GM12878 (cell line): Measurements from ENCODE around the gene CSRP3. TPM values are rescaled to one million over a fixed set of nuclear protein-coding genes. Genes with fewer than 3 reads are reported as not detected.

Experiments used
- ATAC-seq: fragments of 200-7000 bp; cut with Tn5 transposase; 3 replicates; pipeline ENCODE4 v1.9.1; 2020; ENCODE audit warnings: mild to moderate bottlenecking, moderate library complexity
- BruUV-seq: library from RNA; stranded (reverse); fragments of 400-500 nt; replicated peaks from 2 replicates; lab custom pipeline; 2021; lab: Mats Ljungman, UMichigan
- CTCF ChIA-PET: fragments of 300-600 bp; sonication (Branson Sonifier 250); formaldehyde crosslinking; extraction: SDS; loops from one replicate; lab custom pipeline; 2021; ENCODE audit warnings: inconsistent platforms; lab: Yijun Ruan, JAX
- POLR2A ChIA-PET: fragments of 350-600 bp; formaldehyde crosslinking; extraction: SDS; loops from one replicate; lab custom pipeline; 2021; ENCODE audit warnings: inconsistent platforms; lab: Charles Lee
- RAD21 ChIA-PET: fragments of 300-600 bp; sonication (Branson Sonifier 250); formaldehyde crosslinking; loops from one replicate; lab custom pipeline; 2023; ENCODE audit warnings: antibody characterized with exemption; ENCODE audit not compliant: unreplicated experiment; lab: Charles Lee
- SMC1A ChIA-PET: fragments of 300-600 bp; sonication (Branson Sonifier 250); formaldehyde crosslinking; loops from one replicate; lab custom pipeline; 2023; ENCODE audit not compliant: unreplicated experiment, uncharacterized antibody; lab: Charles Lee
- DNase-seq: peaks from one replicate; pipeline ENCODE4 v3.0.0-alpha.2; 2011; ENCODE audit warnings: low read depth, low spot score
- FAIRE-seq: peaks from 3 replicates; lab custom pipeline; 2011; peaks lifted over from hg19 to GRCh38; lab: Jason Lieb, UNC
- H2AFZ ChIP-seq: 2 replicates; pipeline ENCODE4 v1.6.0; 2011; ENCODE audit warnings: low read depth, low read length, control low read depth; ENCODE audit not compliant: control insufficient read depth
- H3K27ac ChIP-seq: 2 replicates; pipeline ENCODE4 v1.5.1; 2011; ENCODE audit warnings: control low read depth; ENCODE audit not compliant: control insufficient read depth, insufficient read depth
- H3K27me3 ChIP-seq, 2 experiments: replicated peaks in 1 of 2; 2 replicates each; pipeline versions ENCODE4 v1.6.0 to v1.6.1; 2011; ENCODE audit warnings: low read length in 1 of 2; ENCODE audit not compliant: control insufficient read depth in 2 of 2, insufficient read depth in 2 of 2
- H3K36me3 ChIP-seq, 2 experiments: 2 replicates each; pipeline ENCODE4 v1.5.1; 2011; ENCODE audit warnings: low read length in 1 of 2; ENCODE audit not compliant: control insufficient read depth in 2 of 2, insufficient read depth in 2 of 2
- H3K4me1 ChIP-seq: 2 replicates; pipeline ENCODE4 v1.6.1; 2011; ENCODE audit warnings: mild to moderate bottlenecking, low read length, moderate library complexity, mixed read lengths; ENCODE audit not compliant: control insufficient read depth, insufficient read depth
- H3K4me2 ChIP-seq: 2 replicates; pipeline ENCODE4 v1.6.0; 2011; ENCODE audit warnings: control low read depth; ENCODE audit not compliant: control insufficient read depth, insufficient read depth
- H3K4me3 ChIP-seq: fragments of 200-600 bp; sonication (generic); 2 replicates; pipeline ENCODE4 v1.5.1; 2016
- H3K79me2 ChIP-seq: 2 replicates; pipeline ENCODE4 v1.6.0; 2011; ENCODE audit warnings: low read length; ENCODE audit not compliant: control insufficient read depth, insufficient read depth
- H3K9ac ChIP-seq: 2 replicates; pipeline ENCODE4 v1.8.0; 2011; ENCODE audit warnings: low read length, control low read depth, mixed read lengths; ENCODE audit not compliant: control insufficient read depth, insufficient read depth
- H3K9me3 ChIP-seq: replicated peaks from 3 replicates; pipeline ENCODE4 v1.5.1; 2011; ENCODE audit warnings: mild to moderate bottlenecking, low read length; ENCODE audit not compliant: control insufficient read depth, insufficient read depth
- H4K20me1 ChIP-seq: 2 replicates; pipeline ENCODE4 v1.6.0; 2011; ENCODE audit not compliant: control insufficient read depth, insufficient read depth
- ATF3 ChIP-seq: IDR thresholded peaks from 2 replicates; pipeline ENCODE4 v1.6.1; 2011; ENCODE audit warnings: low read depth, mild to moderate bottlenecking, low read length, moderate library complexity, borderline replicate concordance; ENCODE audit errors: extremely low read depth
- HCFC1 ChIP-seq: fragments of 150-350 bp; IDR thresholded peaks from 2 replicates; pipeline ENCODE4 v1.6.1; 2014; ENCODE audit warnings: low read length
- HDAC6 ChIP-seq: fragments of 200-600 bp; sonication (generic); IDR thresholded peaks from one replicate; pipeline ENCODE4 v1.8.0; 2017; ENCODE audit warnings: antibody characterized with exemption; ENCODE audit not compliant: unreplicated experiment
- IKZF2 ChIP-seq, 2 experiments: fragments of 450-650 bp; IDR thresholded peaks; 2 replicates each; pipeline ENCODE4 v1.6.1; 2017; ENCODE audit warnings: mild to moderate bottlenecking in 2 of 2, moderate library complexity in 2 of 2
- JUNB ChIP-seq: IDR thresholded peaks from 2 replicates; pipeline ENCODE4 v1.6.1; 2016; ENCODE audit warnings: antibody characterized with exemption, mild to moderate bottlenecking
- JUND ChIP-seq: IDR thresholded peaks from 2 replicates; pipeline ENCODE4 v1.6.1; 2012; ENCODE audit warnings: low read depth, mild to moderate bottlenecking, low read length, improper control_type of control experiment, moderate library complexity
- KDM1A ChIP-seq: fragments of 200-600 bp; sonication (generic); IDR thresholded peaks from 2 replicates; pipeline ENCODE4 v1.6.1; 2016; ENCODE audit warnings: borderline replicate concordance
- MEF2A ChIP-seq: IDR thresholded peaks from 2 replicates; pipeline ENCODE4 v1.6.1; 2011; ENCODE audit warnings: low read depth, mild to moderate bottlenecking, low read length, moderate library complexity; ENCODE audit not compliant: insufficient read depth
- MYC ChIP-seq: IDR thresholded peaks from 2 replicates; pipeline ENCODE4 v1.6.1; 2011; ENCODE audit warnings: mild to moderate bottlenecking, low read length, moderate library complexity, inconsistent platforms; ENCODE audit not compliant: insufficient read depth, insufficient replicate concordance, insufficient read length, severe bottlenecking
- NFIC ChIP-seq: IDR thresholded peaks from 2 replicates; pipeline ENCODE4 v1.6.1; 2012; ENCODE audit warnings: low read depth, mild to moderate bottlenecking, inconsistent platforms, low read length, moderate library complexity
- POLR2AphosphoS5 ChIP-seq: IDR thresholded peaks from 2 replicates; pipeline ENCODE4 v1.6.1; 2011; ENCODE audit warnings: mild to moderate bottlenecking, low read length, inconsistent platforms
- SIX5 ChIP-seq: IDR thresholded peaks from 2 replicates; pipeline ENCODE4 v1.6.1; 2011; ENCODE audit warnings: mild to moderate bottlenecking, low read depth, low read length, moderate library complexity; ENCODE audit not compliant: severe bottlenecking
- SMC3 ChIP-seq: IDR thresholded peaks from 2 replicates; pipeline ENCODE4 v1.6.1; 2011; ENCODE audit warnings: low read length, improper control_type of control experiment, borderline replicate concordance
- SRF ChIP-seq, 2 experiments: IDR thresholded peaks; 2 replicates each; pipeline ENCODE4 v1.6.1; 2011; ENCODE audit warnings: low read depth in 2 of 2, low read length in 2 of 2, mild to moderate bottlenecking in 1 of 2, moderate library complexity in 1 of 2
- SUPT20H ChIP-seq: IDR thresholded peaks from 2 replicates; pipeline ENCODE4 v1.6.1; 2011; ENCODE audit warnings: low read depth, mild to moderate bottlenecking, low read length, moderate library complexity, borderline replicate concordance; ENCODE audit not compliant: control insufficient read depth
- ZNF207 ChIP-seq: fragments of 450-650 bp; IDR thresholded peaks from 2 replicates; pipeline ENCODE4 v1.6.1; 2014; ENCODE audit warnings: antibody characterized with exemption, mild to moderate bottlenecking, borderline replicate concordance
- ZNF24 ChIP-seq: fragments of 450-650 bp; IDR thresholded peaks from 2 replicates; pipeline ENCODE4 v1.6.1; 2017; ENCODE audit warnings: antibody characterized with exemption, mild to moderate bottlenecking
- WGBS: methylation state at CpG from one replicate; pipeline ENCODE4 v1.1.6; 2016; ENCODE audit warnings: low lambda C conversion rate; ENCODE audit not compliant: insufficient replicate concordance, insufficient coverage; ENCODE audit errors: missing lambda C conversion rate; 5-methylcytosine and 5-hydroxymethylcytosine counted together
- in situ Hi-C: fragments of 300-500 bp; cut with MboI; formaldehyde crosslinking; loops from 9 replicates; pipeline ENCODE4 v1.14.3; 2018; ENCODE audit warnings: mixed read lengths
- intact Hi-C: fragments of 100-400 bp; cut with micrococcal nuclease; formaldehyde crosslinking; loops from one replicate; pipeline ENCODE4 v1.14.2; 2022; ENCODE audit not compliant: unreplicated experiment
- polyA plus RNA-seq, 11 experiments: library from polyadenylated mRNA; depleted of rRNA in 4 of 11; unstranded in 6 of 11; stranded (reverse) in 5 of 11; fragments of >200 nt; fragmentation: Nextera tagmentation in 4 of 11; fragmentation: Illumina TruSeq in 1 of 11; extraction: Ambion mirVana in 4 of 11; extraction: Trizol in 1 of 11; gene quantifications; 1 replicate in 1 of 11; 2 replicates in 10 of 11; pipeline versions ENCODE4 v1.2.1 to v1.2.3, GENCODE V29; 2011 to 2016; ENCODE audit warnings: inconsistent platforms in 2 of 11, missing spikeins in 2 of 11, low read depth in 1 of 11
- total RNA-seq, 4 experiments: library from RNA; depleted of rRNA in 3 of 4; stranded (reverse); fragments of >200 nt in 3 of 4; fragmentation: Illumina TruSeq in 1 of 4; extraction: Trizol in 1 of 4; gene quantifications; 2 replicates each; pipeline versions ENCODE4 v1.2.1 to v1.2.3, GENCODE V29; 2013 to 2021
- TF ChIP-seq, protein P1 (sequence below): fragments of 450-650 bp; formaldehyde crosslinking; IDR thresholded peaks from 2 replicates; pipeline ENCODE4 v1.5.0; 2022; ENCODE audit warnings: mild to moderate bottlenecking, missing genetic modification characterization

Gene CSRP3
- total and polyA plus RNA-seq, 10 of the 15 experiments (the other 5 are each of a cell fraction or from before 2014, with no cell fraction given) = not detected

GRCh38 chr11:19208959-19209546 is 7.3 kb upstream of the CSRP3 start:
- Histone ChIP-seq H3K27me3 (no peaks in the 10 kb centered on the region; a peak in 2 of 4 replicates), H2AFZ (no peak overlapping the region), H3K27ac (no peak overlapping the region), H3K4me3 (no peak overlapping the region), H3K4me1 (no peaks in the 10 kb centered on the region), H3K4me2 (no peak overlapping the region), H3K79me2 (no peaks in the 10 kb centered on the region), H3K36me3 (no peaks in the 10 kb centered on the region), H3K9ac (no peak overlapping the region), H3K9me3 (no peaks in the 10 kb centered on the region), H4K20me1 (no peaks in the 10 kb centered on the region)
- intact Hi-C loops = no loop called here
- no TSS peak for BruUV-seq
- POLR2A ChIA-PET = no interaction called here
- DNase-seq (no peak), FAIRE-seq (no peak), ATAC-seq (no peak)
- in situ Hi-C loops = no loop called here
- SMC1A ChIA-PET = no interaction called here
- CTCF ChIA-PET = interaction anchor here (0.7 to 1.4 kb wide), 2 partner anchors 16 to 138 kb away, joined by 3 read pairs; no protein-coding TSS in a partner anchor
- TF ChIP-seq JUNB (no peak), MYC (no peak), SIX5 (no peak), IKZF2 (IDR thresholded peaks at IDR 0.05) (no peak), KDM1A (no peak), NFIC (no peak), HCFC1 (no peak), SUPT20H (no peak), POLR2AphosphoS5 (no peak), ZNF207 (no peak), HDAC6 (no peak), MEF2A (no peak), SMC3 (no peak), JUND (no peak), ZNF24 (no peak), SRF (IDR thresholded peaks at IDR 0.05; ENCODE audit: low read depth in 2 of 2, low read length in 2 of 2) (no peak), ATF3 (no peak)
- TF ChIP-seq, protein P1, sequence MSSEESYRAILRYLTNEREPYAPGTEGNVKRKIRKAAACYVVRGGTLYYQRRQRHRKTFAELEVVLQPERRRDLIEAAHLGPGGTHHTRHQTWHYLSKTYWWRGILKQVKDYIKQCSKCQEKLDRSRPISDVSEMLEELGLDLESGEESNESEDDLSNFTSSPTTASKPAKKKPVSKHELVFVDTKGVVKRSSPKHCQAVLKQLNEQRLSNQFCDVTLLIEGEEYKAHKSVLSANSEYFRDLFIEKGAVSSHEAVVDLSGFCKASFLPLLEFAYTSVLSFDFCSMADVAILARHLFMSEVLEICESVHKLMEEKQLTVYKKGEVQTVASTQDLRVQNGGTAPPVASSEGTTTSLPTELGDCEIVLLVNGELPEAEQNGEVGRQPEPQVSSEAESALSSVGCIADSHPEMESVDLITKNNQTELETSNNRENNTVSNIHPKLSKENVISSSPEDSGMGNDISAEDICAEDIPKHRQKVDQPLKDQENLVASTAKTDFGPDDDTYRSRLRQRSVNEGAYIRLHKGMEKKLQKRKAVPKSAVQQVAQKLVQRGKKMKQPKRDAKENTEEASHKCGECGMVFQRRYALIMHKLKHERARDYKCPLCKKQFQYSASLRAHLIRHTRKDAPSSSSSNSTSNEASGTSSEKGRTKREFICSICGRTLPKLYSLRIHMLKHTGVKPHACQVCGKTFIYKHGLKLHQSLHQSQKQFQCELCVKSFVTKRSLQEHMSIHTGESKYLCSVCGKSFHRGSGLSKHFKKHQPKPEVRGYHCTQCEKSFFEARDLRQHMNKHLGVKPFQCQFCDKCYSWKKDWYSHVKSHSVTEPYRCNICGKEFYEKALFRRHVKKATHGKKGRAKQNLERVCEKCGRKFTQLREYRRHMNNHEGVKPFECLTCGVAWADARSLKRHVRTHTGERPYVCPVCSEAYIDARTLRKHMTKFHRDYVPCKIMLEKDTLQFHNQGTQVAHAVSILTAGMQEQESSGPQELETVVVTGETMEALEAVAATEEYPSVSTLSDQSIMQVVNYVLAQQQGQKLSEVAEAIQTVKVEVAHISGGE = no peak
- RAD21 ChIA-PET = no interaction called here
- WGBS = 17% methylated on average over 3 of the region's 3 CpGs
